ENCODE data around the gene SPIN1.

GRCh38 chr9:88462191-88462590, 73.9 kb downstream of the SPIN1 start:
- TF ChIP-seq, protein P1, sequence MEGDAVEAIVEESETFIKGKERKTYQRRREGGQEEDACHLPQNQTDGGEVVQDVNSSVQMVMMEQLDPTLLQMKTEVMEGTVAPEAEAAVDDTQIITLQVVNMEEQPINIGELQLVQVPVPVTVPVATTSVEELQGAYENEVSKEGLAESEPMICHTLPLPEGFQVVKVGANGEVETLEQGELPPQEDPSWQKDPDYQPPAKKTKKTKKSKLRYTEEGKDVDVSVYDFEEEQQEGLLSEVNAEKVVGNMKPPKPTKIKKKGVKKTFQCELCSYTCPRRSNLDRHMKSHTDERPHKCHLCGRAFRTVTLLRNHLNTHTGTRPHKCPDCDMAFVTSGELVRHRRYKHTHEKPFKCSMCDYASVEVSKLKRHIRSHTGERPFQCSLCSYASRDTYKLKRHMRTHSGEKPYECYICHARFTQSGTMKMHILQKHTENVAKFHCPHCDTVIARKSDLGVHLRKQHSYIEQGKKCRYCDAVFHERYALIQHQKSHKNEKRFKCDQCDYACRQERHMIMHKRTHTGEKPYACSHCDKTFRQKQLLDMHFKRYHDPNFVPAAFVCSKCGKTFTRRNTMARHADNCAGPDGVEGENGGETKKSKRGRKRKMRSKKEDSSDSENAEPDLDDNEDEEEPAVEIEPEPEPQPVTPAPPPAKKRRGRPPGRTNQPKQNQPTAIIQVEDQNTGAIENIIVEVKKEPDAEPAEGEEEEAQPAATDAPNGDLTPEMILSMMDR (IDR thresholded peaks at IDR 0.05): no peak
- no peak for TF ChIP-seq POLR2A (IDR thresholded peaks at IDR 0.05)
